ENCODE measurements around the gene MAPT. TPM values are rescaled to one million over a fixed set of nuclear protein-coding genes. Genes with fewer than 3 reads are reported as not detected.

Gene MAPT
- total and polyA plus RNA-seq, 2 of the 4 experiments (the other 2 are of a cell fraction): 0.18 to 0.19 TPM

DNA sequence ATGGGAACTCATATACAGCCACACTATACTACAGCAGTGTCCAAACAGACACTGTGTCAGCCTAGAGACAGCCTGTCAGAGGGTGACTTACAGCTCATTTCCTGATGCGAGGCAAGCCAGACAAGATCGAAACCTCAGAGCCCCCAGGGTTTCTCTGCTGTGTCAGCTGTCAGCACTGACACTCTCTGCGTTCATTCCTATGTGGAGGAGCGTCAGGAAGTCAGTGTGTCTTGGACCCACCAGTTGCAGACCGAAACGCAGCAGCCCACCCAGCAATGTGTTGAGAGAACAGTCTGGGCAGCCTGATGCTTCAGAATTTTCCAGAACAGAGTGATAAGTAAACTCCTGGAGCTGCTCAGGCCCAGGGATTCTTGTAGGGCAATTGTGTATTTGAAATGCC lies 20.6 kb upstream of the MAPT start:
- Histone ChIP-seq H2AFZ (replicated peaks; ENCODE audit: low read length, poor library complexity) (no peak overlapping the region), H4K5ac (ENCODE audit: low read depth, low read length) (no peak overlapping the region), H3K27me3 (ENCODE audit: control insufficient read depth, insufficient read depth, low read length) (peaks cover 11% of the 10 kb centered on the region), H3K27ac (ENCODE audit: insufficient read depth, low read length) (no peak overlapping the region), H3K9me1 (ENCODE audit: insufficient read depth, low read length) (no peaks in the 10 kb centered on the region), H3K4me2 (ENCODE audit: low read depth, low read length) (no peak overlapping the region), H3K18ac (ENCODE audit: low read depth, low read length) (no peak overlapping the region), H3K14ac (replicated peaks; ENCODE audit: low read depth, low read length) (no peak overlapping the region), H3K79me1 (ENCODE audit: low read depth in 1 of 2, low read length in 2 of 2) (no peaks in the 10 kb centered on the region), H3K4me1 (ENCODE audit: control insufficient read depth, insufficient read depth, low read length) (no peaks in the 10 kb centered on the region), H3K9ac (ENCODE audit: low read depth, low read length) (no peak overlapping the region), H2BK5ac (ENCODE audit: low read depth, low read length, poor library complexity, severe bottlenecking) (no peak overlapping the region), H2AK5ac (ENCODE audit: low read depth, low read length) (no peak overlapping the region), H4K8ac (ENCODE audit: low read depth in 2 of 2, low read length in 2 of 2) (no peak overlapping the region), H3K4me3 (ENCODE audit: insufficient read depth, low read depth, low read length) (no peak overlapping the region), H3K56ac (ENCODE audit: extremely low read depth, insufficient read depth, low read length) (no peak overlapping the region), H2BK120ac (ENCODE audit: low read depth, low read length) (no peak overlapping the region), H3K36me3 (ENCODE audit: control insufficient read depth, insufficient read depth, low read length) (no peaks in the 10 kb centered on the region), H2BK20ac (ENCODE audit: low read depth, low read length) (no peak overlapping the region), H3K9me3 (ENCODE audit: control insufficient read depth, insufficient read depth, low read length) (peaks cover 3% of the 10 kb centered on the region; the same call in 1 of the 2 replicates), H3K4ac (ENCODE audit: low read depth, low read length) (no peak overlapping the region), H4K20me1 (ENCODE audit: insufficient read depth, low read length) (no peaks in the 10 kb centered on the region), H3K23ac (ENCODE audit: low read depth, low read length) (no peak overlapping the region), H4K91ac (ENCODE audit: insufficient read depth, low read depth, low read length) (no peak overlapping the region), H2BK15ac (ENCODE audit: low read depth, low read length) (no peak overlapping the region), H2AK9ac (replicated peaks; ENCODE audit: low read depth, low read length, poor library complexity) (no peak overlapping the region)
- in situ Hi-C loops (cut with MboI; ENCODE audit: low sequenced_read_pairs): no loop called here
- DNase-seq (no peak), ATAC-seq (ENCODE audit: low read depth) (no peak)
- no TSS peak for BruUV-seq (replicated peaks)
- POLR2A ChIA-PET (ENCODE audit: unreplicated experiment): no interaction called here
- CTCF ChIA-PET: interaction anchor here (0.6 kb wide), 1 partner anchor 10 kb away, joined by 8 read pairs; no protein-coding TSS in a partner anchor
- 3% methylated on average over 4 of the region's 6 CpGs; no CpG with 5 or more reads in 1 of the 2 experiments for WGBS, 2 experiments (ENCODE audit: extremely low coverage in 2 of 2, insufficient read length in 1 of 2)
- TF ChIP-seq SMC3 (IDR thresholded peaks at IDR 0.05; ENCODE audit: low read depth, low read length): no peak
- TF ChIP-seq FOS (IDR thresholded peaks at IDR 0.05; ENCODE audit: low read depth, low read length): no peak
- TF ChIP-seq MAZ (IDR thresholded peaks at IDR 0.05; ENCODE audit: borderline replicate concordance, low read depth, low read length): no peak
- TF ChIP-seq RFX5 (IDR thresholded peaks at IDR 0.05; ENCODE audit: low read depth, low read length): no peak
- TF ChIP-seq, protein P1, sequence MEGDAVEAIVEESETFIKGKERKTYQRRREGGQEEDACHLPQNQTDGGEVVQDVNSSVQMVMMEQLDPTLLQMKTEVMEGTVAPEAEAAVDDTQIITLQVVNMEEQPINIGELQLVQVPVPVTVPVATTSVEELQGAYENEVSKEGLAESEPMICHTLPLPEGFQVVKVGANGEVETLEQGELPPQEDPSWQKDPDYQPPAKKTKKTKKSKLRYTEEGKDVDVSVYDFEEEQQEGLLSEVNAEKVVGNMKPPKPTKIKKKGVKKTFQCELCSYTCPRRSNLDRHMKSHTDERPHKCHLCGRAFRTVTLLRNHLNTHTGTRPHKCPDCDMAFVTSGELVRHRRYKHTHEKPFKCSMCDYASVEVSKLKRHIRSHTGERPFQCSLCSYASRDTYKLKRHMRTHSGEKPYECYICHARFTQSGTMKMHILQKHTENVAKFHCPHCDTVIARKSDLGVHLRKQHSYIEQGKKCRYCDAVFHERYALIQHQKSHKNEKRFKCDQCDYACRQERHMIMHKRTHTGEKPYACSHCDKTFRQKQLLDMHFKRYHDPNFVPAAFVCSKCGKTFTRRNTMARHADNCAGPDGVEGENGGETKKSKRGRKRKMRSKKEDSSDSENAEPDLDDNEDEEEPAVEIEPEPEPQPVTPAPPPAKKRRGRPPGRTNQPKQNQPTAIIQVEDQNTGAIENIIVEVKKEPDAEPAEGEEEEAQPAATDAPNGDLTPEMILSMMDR (conservative IDR thresholded peaks at IDR 0.05; ENCODE audit: low read depth, low read length): no peak
- no peak for TF ChIP-seq CHD1 (IDR thresholded peaks at IDR 0.05; ENCODE audit: low read depth, low read length)
- no peak for TF ChIP-seq RAD21 (IDR thresholded peaks at IDR 0.05; ENCODE audit: low read length)
- no peak for TF ChIP-seq RCOR1 (IDR thresholded peaks at IDR 0.05; ENCODE audit: insufficient replicate concordance, low read length)
- TF ChIP-seq, protein P2, sequence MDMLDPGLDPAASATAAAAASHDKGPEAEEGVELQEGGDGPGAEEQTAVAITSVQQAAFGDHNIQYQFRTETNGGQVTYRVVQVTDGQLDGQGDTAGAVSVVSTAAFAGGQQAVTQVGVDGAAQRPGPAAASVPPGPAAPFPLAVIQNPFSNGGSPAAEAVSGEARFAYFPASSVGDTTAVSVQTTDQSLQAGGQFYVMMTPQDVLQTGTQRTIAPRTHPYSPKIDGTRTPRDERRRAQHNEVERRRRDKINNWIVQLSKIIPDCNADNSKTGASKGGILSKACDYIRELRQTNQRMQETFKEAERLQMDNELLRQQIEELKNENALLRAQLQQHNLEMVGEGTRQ (IDR thresholded peaks at IDR 0.05; ENCODE audit: low read depth, low read length): no peak
- no peak for TF ChIP-seq MXI1 (IDR thresholded peaks at IDR 0.05; ENCODE audit: borderline replicate concordance, low read depth, low read length)
- no peak for TF ChIP-seq CEBPB (IDR thresholded peaks at IDR 0.05; ENCODE audit: low read depth, low read length)
- TF ChIP-seq, protein P3, sequence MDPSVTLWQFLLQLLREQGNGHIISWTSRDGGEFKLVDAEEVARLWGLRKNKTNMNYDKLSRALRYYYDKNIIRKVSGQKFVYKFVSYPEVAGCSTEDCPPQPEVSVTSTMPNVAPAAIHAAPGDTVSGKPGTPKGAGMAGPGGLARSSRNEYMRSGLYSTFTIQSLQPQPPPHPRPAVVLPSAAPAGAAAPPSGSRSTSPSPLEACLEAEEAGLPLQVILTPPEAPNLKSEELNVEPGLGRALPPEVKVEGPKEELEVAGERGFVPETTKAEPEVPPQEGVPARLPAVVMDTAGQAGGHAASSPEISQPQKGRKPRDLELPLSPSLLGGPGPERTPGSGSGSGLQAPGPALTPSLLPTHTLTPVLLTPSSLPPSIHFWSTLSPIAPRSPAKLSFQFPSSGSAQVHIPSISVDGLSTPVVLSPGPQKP (IDR thresholded peaks at IDR 0.05; ENCODE audit: borderline replicate concordance, low read depth, low read length): no peak
- dilution Hi-C loops (cut with HindIII; ENCODE audit: low sequenced_read_pairs, unreplicated experiment): loop anchor here (25.0 kb wide), 1 partner anchor 236 kb away; no protein-coding TSS in a partner anchor
- intact Hi-C loops (cut with micrococcal nuclease): no loop called here

Data from IMR-90 (cell line).